GM12892 (cell line): ENCODE results near the gene TPRKB.
"Not testable (repeated sequence)": the region's sequence is repeated elsewhere in the genome, so short reads cannot be mapped to it uniquely, and the experiment has no call there.

ENCODE experiments used
- DNase-seq: peaks from one replicate; pipeline ENCODE4 v3.0.0; 2011; ENCODE audit not compliant: insufficient read length
- FAIRE-seq: peaks from 2 replicates; lab custom pipeline; 2011; peaks lifted over from hg19 to GRCh38; lab: Jason Lieb, UNC
- POLR2A ChIP-seq: IDR thresholded peaks from 2 replicates; pipeline ENCODE4 v1.6.1; 2011; ENCODE audit warnings: low read depth, low read length, control low read depth
- POLR2AphosphoS5 ChIP-seq: IDR thresholded peaks from 2 replicates; pipeline ENCODE4 v1.6.1; 2011; ENCODE audit warnings: low read depth, low read length, control low read depth
- TAF1 ChIP-seq: IDR thresholded peaks from 2 replicates; pipeline ENCODE4 v1.6.1; 2011; ENCODE audit warnings: low read depth, mild to moderate bottlenecking, control low read depth, low read length, borderline replicate concordance

The TPRKB gene

GRCh38 chr2:73764945-73765344 is 27.8 kb upstream of the TPRKB start:
- DNase-seq (no peak), FAIRE-seq (no peak)
- no peak for TF ChIP-seq POLR2A
- no peak for TF ChIP-seq POLR2AphosphoS5
- TF ChIP-seq TAF1: no peak

GRCh38 chr2:73762571-73762970 is 25.4 kb upstream of the TPRKB start:
- no peak for DNase-seq
- no peak for FAIRE-seq
- TF ChIP-seq TAF1: no peak
- no peak for TF ChIP-seq POLR2A
- TF ChIP-seq POLR2AphosphoS5: no peak

- TF ChIP-seq TAF1 (no peak), POLR2A (no peak), POLR2AphosphoS5 (no peak)
- DNase-seq: no peak
- no peak for FAIRE-seq
Observed at GRCh38 chr2:73759904-73760303, 22.8 kb upstream of the TPRKB start.

- FAIRE-seq: no peak
- DNase-seq: no peak
- TF ChIP-seq POLR2AphosphoS5 (no peak), TAF1 (no peak), POLR2A (no peak)
Observed at GRCh38 chr2:73759285-73759764, 22.2 kb upstream of the TPRKB start.

- FAIRE-seq, DNase-seq: not testable (repeated sequence)
Observed at GRCh38 chr2:73754332-73754731, 17.2 kb upstream of the TPRKB start.

- TF ChIP-seq POLR2A: no peak
- no peak for TF ChIP-seq TAF1
- no peak for TF ChIP-seq POLR2AphosphoS5
- no peak for DNase-seq
- FAIRE-seq: no peak
Observed at GRCh38 chr2:73749314-73749713, 12.2 kb upstream of the TPRKB start.

GRCh38 chr2:73746877-73747208 is 9.7 kb upstream of the TPRKB start:
- FAIRE-seq: no peak
- no peak for TF ChIP-seq POLR2A

GRCh38 chr2:73746015-73746876 is 9.1 kb upstream of the TPRKB start:
- no peak for FAIRE-seq
- no peak for DNase-seq
- TF ChIP-seq POLR2A (no peak), POLR2AphosphoS5 (no peak), TAF1 (no peak)

More at GRCh38 chr2:73746877-73747208, 9.7 kb upstream of the TPRKB start:
- no peak for DNase-seq

- no peak for FAIRE-seq
Observed at GRCh38 chr2:73740767-73741166, 3.6 kb upstream of the TPRKB start.

GRCh38 chr2:73739101-73739500 is 2.0 kb upstream of the TPRKB start:
- DNase-seq (no peak), FAIRE-seq (no peak)
- TF ChIP-seq POLR2AphosphoS5 (no peak), POLR2A (no peak), TAF1 (no peak)

More at GRCh38 chr2:73740767-73741166, 3.6 kb upstream of the TPRKB start:
- TF ChIP-seq POLR2AphosphoS5 (no peak), POLR2A (no peak)
- no peak for DNase-seq

GRCh38 chr2:73736378-73736777 is 767 bp downstream of the TPRKB start:
- FAIRE-seq (no peak), DNase-seq (no peak)
- TF ChIP-seq POLR2A: no peak
- no peak for TF ChIP-seq TAF1
- no peak for TF ChIP-seq POLR2AphosphoS5

GRCh38 chr2:73730810-73731209 is 6.3 kb downstream of the TPRKB start:
- FAIRE-seq (no peak), DNase-seq (no peak)
- no peak for TF ChIP-seq POLR2AphosphoS5
- no peak for TF ChIP-seq POLR2A
- TF ChIP-seq TAF1: no peak
